HEK293 (cell line): ENCODE results near the gene XDH.

ENCODE experiments used
- CTCF ChIA-PET: fragments of 350-600 bp; formaldehyde crosslinking; extraction: SDS; loops from one replicate; lab custom pipeline; 2021; ENCODE audit warnings: antibody characterized with exemption; lab: Yijun Ruan, JAX
- POLR2A ChIA-PET: fragments of 300-600 bp; formaldehyde crosslinking; extraction: SDS; loops from one replicate; lab custom pipeline; 2020; ENCODE audit warnings: antibody characterized with exemption, inconsistent platforms; lab: Yijun Ruan, JAX
- H3K27ac ChIP-seq: fragments of 200-500 bp; sonication (Bioruptor generic); 2 replicates; pipeline ENCODE4 v1.5.1; 2014; ENCODE audit warnings: low read depth, low read length, control low read depth, inconsistent platforms; ENCODE audit errors: extremely low read depth
- H3K36me3 ChIP-seq, 2 experiments: fragments of 200-500 bp in 1 of 2; sonication (Bioruptor generic) in 1 of 2; 1 replicate in 1 of 2; 2 replicates in 1 of 2; pipeline ENCODE4 v1.5.1; 2014 to 2017; ENCODE audit warnings: inconsistent platforms in 2 of 2, low read length in 2 of 2; ENCODE audit not compliant: control insufficient read depth in 2 of 2, insufficient read depth in 1 of 2
- H3K4me1 ChIP-seq: fragments of 200-500 bp; sonication (Bioruptor generic); 2 replicates; pipeline ENCODE4 v1.5.1; 2014; ENCODE audit warnings: mild to moderate bottlenecking, low read length, inconsistent platforms; ENCODE audit not compliant: control insufficient read depth, insufficient read depth
- H3K4me3 ChIP-seq: 2 replicates; pipeline ENCODE4 v1.5.1; 2011; ENCODE audit warnings: low read depth, mild to moderate bottlenecking, control low read depth, low read length, moderate library complexity
- H3K9me3 ChIP-seq: fragments of 200-500 bp; sonication (Bioruptor generic); 2 replicates; pipeline ENCODE4 v1.5.1; 2014; ENCODE audit warnings: low read depth, low read length, inconsistent platforms; ENCODE audit not compliant: control insufficient read depth, insufficient read depth
- CTCF ChIP-seq: fragments of 450-650 bp; formaldehyde crosslinking; IDR thresholded peaks from 2 replicates; pipeline ENCODE4 v1.5.1; 2016; ENCODE audit warnings: missing biosample characterization, missing genetic modification characterization
- GLIS1 ChIP-seq: fragments of 450-650 bp; formaldehyde crosslinking; IDR thresholded peaks from 2 replicates; pipeline ENCODE4 v1.5.1; 2016; ENCODE audit warnings: missing biosample characterization, missing genetic modification characterization
- HOXD13 ChIP-seq: sonication (generic); formaldehyde crosslinking; IDR thresholded peaks from 2 replicates; pipeline ENCODE4 v1.8.0; 2022; ENCODE audit warnings: missing genetic modification reagents, borderline replicate concordance
- OSR2 ChIP-seq: fragments of 450-650 bp; formaldehyde crosslinking; IDR thresholded peaks from 2 replicates; pipeline ENCODE4 v1.5.1; 2016; ENCODE audit warnings: missing biosample characterization, missing genetic modification characterization
- PRDM4 ChIP-seq: fragments of 450-650 bp; formaldehyde crosslinking; IDR thresholded peaks from 2 replicates; pipeline ENCODE4 v1.5.1; 2017; ENCODE audit warnings: missing biosample characterization, missing genetic modification characterization
- SALL2 ChIP-seq: fragments of 450-650 bp; formaldehyde crosslinking; IDR thresholded peaks from 2 replicates; pipeline ENCODE4 v1.5.0; 2017; ENCODE audit warnings: missing biosample characterization, mild to moderate bottlenecking, missing genetic modification characterization, borderline replicate concordance
- SCRT2 ChIP-seq: fragments of 450-650 bp; formaldehyde crosslinking; IDR thresholded peaks from 2 replicates; pipeline ENCODE4 v1.5.1; 2016; ENCODE audit warnings: missing biosample characterization, missing genetic modification characterization
- SP7 ChIP-seq: fragments of 450-650 bp; formaldehyde crosslinking; IDR thresholded peaks from 2 replicates; pipeline ENCODE4 v1.5.1; 2016; ENCODE audit warnings: missing biosample characterization, missing genetic modification characterization
- YY1 ChIP-seq: fragments of 450-650 bp; formaldehyde crosslinking; IDR thresholded peaks from 2 replicates; pipeline ENCODE4 v1.5.1; 2018; ENCODE audit warnings: missing biosample characterization, missing genetic modification characterization
- ZEB2 ChIP-seq: fragments of 450-650 bp; formaldehyde crosslinking; IDR thresholded peaks from 2 replicates; pipeline ENCODE4 v1.5.1; 2016; ENCODE audit warnings: missing biosample characterization, missing genetic modification characterization
- ZFP41 ChIP-seq: fragments of 450-650 bp; formaldehyde crosslinking; IDR thresholded peaks from 2 replicates; pipeline ENCODE4 v1.5.1; 2016; ENCODE audit warnings: missing biosample characterization, missing genetic modification characterization, borderline replicate concordance
- ZNF10 ChIP-seq: fragments of 450-650 bp; formaldehyde crosslinking; IDR thresholded peaks from 2 replicates; pipeline ENCODE4 v1.5.1; 2017; ENCODE audit warnings: missing biosample characterization, missing genetic modification characterization
- ZNF157 ChIP-seq: fragments of 450-650 bp; formaldehyde crosslinking; IDR thresholded peaks from 2 replicates; pipeline ENCODE4 v1.5.1; 2016; ENCODE audit warnings: missing biosample characterization, missing genetic modification characterization
- ZNF2 ChIP-seq: fragments of 450-650 bp; formaldehyde crosslinking; IDR thresholded peaks from 2 replicates; pipeline ENCODE4 v1.5.1; 2016; ENCODE audit warnings: missing biosample characterization, missing genetic modification characterization
- ZNF280D ChIP-seq: fragments of 450-650 bp; formaldehyde crosslinking; IDR thresholded peaks from 2 replicates; pipeline ENCODE4 v1.5.1; 2016; ENCODE audit warnings: missing biosample characterization, missing genetic modification characterization
- ZNF335 ChIP-seq: fragments of 450-650 bp; formaldehyde crosslinking; conservative IDR thresholded peaks from 2 replicates; pipeline ENCODE4 v1.5.1; 2016; ENCODE audit warnings: missing biosample characterization, missing genetic modification characterization
- ZNF398 ChIP-seq: fragments of 450-650 bp; formaldehyde crosslinking; IDR thresholded peaks from 2 replicates; pipeline ENCODE4 v1.5.1; 2017; ENCODE audit warnings: missing biosample characterization, missing genetic modification characterization
- ZNF426 ChIP-seq: fragments of 450-650 bp; formaldehyde crosslinking; IDR thresholded peaks from 2 replicates; pipeline ENCODE4 v1.5.1; 2017; ENCODE audit warnings: missing biosample characterization, missing genetic modification characterization, mild to moderate bottlenecking, inconsistent platforms, moderate library complexity
- ZNF600 ChIP-seq: fragments of 450-650 bp; formaldehyde crosslinking; IDR thresholded peaks from 2 replicates; pipeline ENCODE4 v1.5.1; 2016; ENCODE audit warnings: missing biosample characterization, missing genetic modification characterization
- ZNF629 ChIP-seq: fragments of 450-650 bp; formaldehyde crosslinking; IDR thresholded peaks from 2 replicates; pipeline ENCODE4 v1.5.1; 2017; ENCODE audit warnings: missing biosample characterization, missing genetic modification characterization
- ZNF654 ChIP-seq: fragments of 450-650 bp; formaldehyde crosslinking; IDR thresholded peaks from 2 replicates; pipeline ENCODE4 v1.5.1; 2016; ENCODE audit warnings: low read depth, missing biosample characterization, missing genetic modification characterization
- ZNF660 ChIP-seq: fragments of 450-650 bp; IDR thresholded peaks from 2 replicates; pipeline ENCODE4 v1.5.1; 2018; ENCODE audit warnings: missing biosample characterization, mild to moderate bottlenecking, missing genetic modification characterization
- ZNF791 ChIP-seq: fragments of 450-650 bp; formaldehyde crosslinking; IDR thresholded peaks from 2 replicates; pipeline ENCODE4 v1.5.1; 2016; ENCODE audit warnings: missing biosample characterization, missing genetic modification characterization

Gene XDH

GRCh38 chr2:31334311-31335026 lies 80.1 kb downstream of the XDH start (continued):
- TF ChIP-seq PRDM4 (tag by site-specific recombination) (no peak), ZNF335 (no peak), ZNF791 (no peak)

GRCh38 chr2:31333527-31334183 lies 80.9 kb downstream of the XDH start:
- Histone ChIP-seq H3K4me1 (peaks cover 16% of the 10 kb centered on the region), H3K36me3 (no peaks in the 10 kb centered on the region), H3K27ac (peak overlapping the region; percentile 7; the same call in 1 of the 2 replicates), H3K4me3 (no peak overlapping the region), H3K9me3 (no peaks in the 10 kb centered on the region)
- CTCF ChIA-PET: interaction anchor here (0.6 to 7.5 kb wide), 58 partner anchors 9 to 1296 kb away, joined by 3 to 114 read pairs (median 4); partner anchors contain the start of gene EHD3
- POLR2A ChIA-PET: interaction anchor here (0.5 kb wide), 1 partner anchor 14 kb away, joined by 3 read pairs; no protein-coding TSS in a partner anchor
- TF ChIP-seq ZNF654: peak; percentile 84
- no peak for TF ChIP-seq ZNF10 (tag by site-specific recombination)
- no peak for TF ChIP-seq ZNF157 (tag by site-specific recombination)
- TF ChIP-seq ZNF2 (tag by site-specific recombination): 0 out of 2 replicates have a peak, but pooled peaks have one; percentile 34
- TF ChIP-seq SCRT2 (tag by site-specific recombination): 0 out of 2 replicates have a peak, but pooled peaks have one; percentile 21
- peak; percentile 71; the same call in 1 of the 2 replicates for TF ChIP-seq CTCF
- TF ChIP-seq ZNF660: 0 out of 2 replicates have a peak, but pooled peaks have one; percentile 16

GRCh38 chr2:31333046-31333445 lies 81.5 kb downstream of the XDH start:
- Histone ChIP-seq H3K4me3 (no peak overlapping the region), H3K27ac (no peak overlapping the region), H3K36me3 (no peaks in the 10 kb centered on the region), H3K4me1 (peaks cover 16% of the 10 kb centered on the region), H3K9me3 (no peaks in the 10 kb centered on the region)
- POLR2A ChIA-PET: no interaction called here
- CTCF ChIA-PET: interaction anchor here (0.6 to 7.5 kb wide), 42 partner anchors 8 to 1295 kb away, joined by 3 to 114 read pairs (median 4); partner anchors contain the start of gene EHD3
- no peak for TF ChIP-seq YY1
- TF ChIP-seq ZNF398: no peak
- no peak for TF ChIP-seq ZNF426 (tag by site-specific recombination)
- no peak for TF ChIP-seq ZNF654
- no peak for TF ChIP-seq ZNF280D (tag by site-specific recombination)
- no peak for TF ChIP-seq SALL2 (tag by site-specific recombination)
- TF ChIP-seq ZFP41 (tag by site-specific recombination): no peak
- TF ChIP-seq OSR2 (tag by site-specific recombination): no peak
- no peak for TF ChIP-seq ZNF629 (tag by site-specific recombination)
- no peak for TF ChIP-seq ZEB2 (tag by site-specific recombination)
- no peak for TF ChIP-seq SP7 (tag by site-specific recombination)
- TF ChIP-seq HOXD13 (CRISPR knock-in tag): no peak
- no peak for TF ChIP-seq GLIS1 (tag by site-specific recombination)
- TF ChIP-seq ZNF600: no peak
